ENCODE results near the gene DUSP9. TPM values are rescaled to one million over a fixed set of nuclear protein-coding genes. Genes with fewer than 3 reads are reported as not detected.

Gene DUSP9
- total RNA-seq, 1 donor from 2014 or later = 0.74 TPM

GRCh38 chrX:153640736-153641575 lies 6.0 kb upstream of the DUSP9 start:
- no peak for TF ChIP-seq POLR2A (IDR thresholded peaks at IDR 0.05)
- no peaks in the 10 kb centered on the region for H3K36me3 ChIP-seq
- H3K27me3 ChIP-seq = peaks cover 4% of the 10 kb centered on the region
- intact Hi-C loops (cut with DNase I) = no loop called here
- peak in 1 of 2 donors; percentile 77 for DNase-seq (ENCODE audit: extremely low spot score in 2 of 2)
- H3K4me1 ChIP-seq = peaks cover 7% of the 10 kb centered on the region
- H3K9me3 ChIP-seq = no peaks in the 10 kb centered on the region
- no peak overlapping the region for H3K4me3 ChIP-seq
- no peak overlapping the region for H3K27ac ChIP-seq

- peaks cover 7% of the 10 kb centered on the region for H3K4me1 ChIP-seq
- no peaks in the 10 kb centered on the region for H3K36me3 ChIP-seq
- intact Hi-C loops (cut with DNase I) = no loop called here
- TF ChIP-seq CTCF (IDR thresholded peaks at IDR 0.05) (no peak), POLR2AphosphoS5 (IDR thresholded peaks at IDR 0.05; ENCODE audit: insufficient read depth in 1 of 2, low read depth in 1 of 2) (no peak), POLR2A (IDR thresholded peaks at IDR 0.05) (no peak)
- no peak overlapping the region for H3K27ac ChIP-seq
- peak overlapping the region in 1 of 2 donors; percentile 24 for H3K4me3 ChIP-seq
- peaks cover 4% of the 10 kb centered on the region for H3K27me3 ChIP-seq
- no peak for DNase-seq (ENCODE audit: extremely low spot score in 2 of 2)
- H3K9me3 ChIP-seq = no peaks in the 10 kb centered on the region
Observed at GRCh38 chrX:153641627-153642026, 5.4 kb upstream of the DUSP9 start.

- intact Hi-C loops (cut with DNase I) = no loop called here
- H3K36me3 ChIP-seq = no peaks in the 10 kb centered on the region
Observed at GRCh38 chrX:153642051-153642654, 4.8 kb upstream of the DUSP9 start.

GRCh38 chrX:153642655-153643430 lies 4.2 kb upstream of the DUSP9 start:
- intact Hi-C loops (cut with DNase I) = no loop called here
- peaks cover 4% of the 10 kb centered on the region for H3K27me3 ChIP-seq
- DNase-seq (ENCODE audit: extremely low spot score in 2 of 2) = no peak

More at GRCh38 chrX:153642051-153642654, 4.8 kb upstream of the DUSP9 start:
- TF ChIP-seq POLR2A (IDR thresholded peaks at IDR 0.05) = no peak
- TF ChIP-seq CTCF (IDR thresholded peaks at IDR 0.05) = no peak
- TF ChIP-seq POLR2AphosphoS5 (IDR thresholded peaks at IDR 0.05; ENCODE audit: insufficient read depth in 1 of 2, low read depth in 1 of 2) = no peak
- Histone ChIP-seq H3K27ac (no peak overlapping the region), H3K27me3 (peaks cover 4% of the 10 kb centered on the region), H3K4me3 (peak overlapping the region in 1 of 2 donors; percentile 24), H3K4me1 (peaks cover 7% of the 10 kb centered on the region), H3K9me3 (no peaks in the 10 kb centered on the region)
- no peak for DNase-seq (ENCODE audit: extremely low spot score in 2 of 2)

More at GRCh38 chrX:153642655-153643430, 4.2 kb upstream of the DUSP9 start:
- Histone ChIP-seq H3K9me3 (no peaks in the 10 kb centered on the region), H3K4me1 (peaks cover 7% of the 10 kb centered on the region), H3K36me3 (no peaks in the 10 kb centered on the region), H3K4me3 (peak overlapping the region in 1 of 2 donors; percentile 24), H3K27ac (no peak overlapping the region)
- TF ChIP-seq CTCF (IDR thresholded peaks at IDR 0.05) (no peak), POLR2AphosphoS5 (IDR thresholded peaks at IDR 0.05; ENCODE audit: insufficient read depth in 1 of 2, low read depth in 1 of 2) (no peak), POLR2A (IDR thresholded peaks at IDR 0.05) (no peak)
